ENCODE results near the gene ZNF106.

GRCh38 chr15:42490291-42490670, 660 bp downstream of the ZNF106 start:
- TF ChIP-seq, protein P1, sequence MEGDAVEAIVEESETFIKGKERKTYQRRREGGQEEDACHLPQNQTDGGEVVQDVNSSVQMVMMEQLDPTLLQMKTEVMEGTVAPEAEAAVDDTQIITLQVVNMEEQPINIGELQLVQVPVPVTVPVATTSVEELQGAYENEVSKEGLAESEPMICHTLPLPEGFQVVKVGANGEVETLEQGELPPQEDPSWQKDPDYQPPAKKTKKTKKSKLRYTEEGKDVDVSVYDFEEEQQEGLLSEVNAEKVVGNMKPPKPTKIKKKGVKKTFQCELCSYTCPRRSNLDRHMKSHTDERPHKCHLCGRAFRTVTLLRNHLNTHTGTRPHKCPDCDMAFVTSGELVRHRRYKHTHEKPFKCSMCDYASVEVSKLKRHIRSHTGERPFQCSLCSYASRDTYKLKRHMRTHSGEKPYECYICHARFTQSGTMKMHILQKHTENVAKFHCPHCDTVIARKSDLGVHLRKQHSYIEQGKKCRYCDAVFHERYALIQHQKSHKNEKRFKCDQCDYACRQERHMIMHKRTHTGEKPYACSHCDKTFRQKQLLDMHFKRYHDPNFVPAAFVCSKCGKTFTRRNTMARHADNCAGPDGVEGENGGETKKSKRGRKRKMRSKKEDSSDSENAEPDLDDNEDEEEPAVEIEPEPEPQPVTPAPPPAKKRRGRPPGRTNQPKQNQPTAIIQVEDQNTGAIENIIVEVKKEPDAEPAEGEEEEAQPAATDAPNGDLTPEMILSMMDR (IDR thresholded peaks at IDR 0.05): no peak
- TF ChIP-seq POLR2A (IDR thresholded peaks at IDR 0.05): no peak
- no peak for TF ChIP-seq EP300 (IDR thresholded peaks at IDR 0.05)

Measured in upper lobe of left lung (tissue), 4 donors.